WTC11 (cell line): ENCODE results near the gene MTCL1. TPM values are rescaled to one million over a fixed set of nuclear protein-coding genes. Genes with fewer than 3 reads are reported as not detected.
A peak's percentile ranks its signal among the peaks of the same experiment; 100 is the strongest.

ENCODE experiments used
- ATAC-seq: fragments of 200-7000 bp; cut with Tn5 transposase; 2 replicates; pipeline ENCODE4 v1.10.0; 2021; ENCODE audit warnings: mild to moderate bottlenecking, moderate library complexity
- CTCF ChIA-PET: fragments of 300-600 bp; sonication (Branson Sonifier 250); formaldehyde crosslinking; loops from one replicate; lab custom pipeline; 2021; ENCODE audit warnings: antibody characterized with exemption; lab: Charles Lee
- POLR2A ChIA-PET: fragments of 350-600 bp; sonication (Branson Sonifier 250); formaldehyde crosslinking; loops from one replicate; lab custom pipeline; 2021; ENCODE audit warnings: antibody characterized with exemption; lab: Charles Lee
- DNase-seq: peaks from one replicate; pipeline ENCODE4 v3.0.0; 2021; ENCODE audit warnings: low spot score
- H3K27ac Mint-ChIP-seq: 2 replicates; pipeline ENCODE4 v1.8.0; 2021; ENCODE audit warnings: mixed read lengths
- H3K27me3 Mint-ChIP-seq: 2 replicates; pipeline ENCODE4 v1.8.0; 2021; ENCODE audit warnings: low read depth, mild to moderate bottlenecking, moderate library complexity, mixed read lengths
- H3K36me3 Mint-ChIP-seq: 2 replicates; pipeline ENCODE4 v1.8.0; 2021; ENCODE audit warnings: mixed read lengths
- H3K4me1 Mint-ChIP-seq: 2 replicates; pipeline ENCODE4 v1.8.0; 2022; ENCODE audit warnings: mixed read lengths
- H3K4me3 Mint-ChIP-seq: 2 replicates; pipeline ENCODE4 v1.8.0; 2021; ENCODE audit warnings: mild to moderate bottlenecking, moderate library complexity, mixed read lengths
- H3K9me3 Mint-ChIP-seq: 2 replicates; pipeline ENCODE4 v1.8.0; 2021; ENCODE audit warnings: mixed read lengths
- ATF6 ChIP-seq: sonication (generic); formaldehyde crosslinking; IDR thresholded peaks from 2 replicates; pipeline ENCODE4 v1.8.1; 2023; ENCODE audit warnings: mild to moderate bottlenecking, missing genetic modification reagents
- E2F5 ChIP-seq: sonication (generic); formaldehyde crosslinking; IDR thresholded peaks from 2 replicates; pipeline ENCODE4 v1.8.1; 2022; ENCODE audit warnings: mild to moderate bottlenecking, moderate library complexity, missing genetic modification reagents
- GRHL2 ChIP-seq: fragments of 250-450 bp; sonication (Bioruptor Pico); IDR thresholded peaks from 2 replicates; pipeline ENCODE4 v1.8.0; 2022; ENCODE audit warnings: mild to moderate bottlenecking, moderate library complexity; ENCODE audit not compliant: insufficient replicate concordance, severe bottlenecking
- MYBL2 ChIP-seq: sonication (generic); formaldehyde crosslinking; IDR thresholded peaks from 2 replicates; pipeline ENCODE4 v1.8.1; 2023; ENCODE audit warnings: mild to moderate bottlenecking, moderate library complexity, missing genetic modification reagents
- PRDM15 ChIP-seq: sonication (generic); formaldehyde crosslinking; IDR thresholded peaks from 2 replicates; pipeline ENCODE4 v1.8.0; 2022; ENCODE audit warnings: missing genetic modification reagents
- STAT6 ChIP-seq: sonication (generic); formaldehyde crosslinking; conservative IDR thresholded peaks from 2 replicates; pipeline ENCODE4 v1.8.1; 2023; ENCODE audit warnings: mild to moderate bottlenecking, low read depth, missing genetic modification reagents, moderate library complexity
- TEAD1 ChIP-seq: sonication (generic); formaldehyde crosslinking; IDR thresholded peaks from 2 replicates; pipeline ENCODE4 v1.8.0; 2022; ENCODE audit warnings: mild to moderate bottlenecking, missing genetic modification reagents
- TEAD4 ChIP-seq: sonication (generic); formaldehyde crosslinking; IDR thresholded peaks from 2 replicates; pipeline ENCODE4 v1.8.0; 2022; ENCODE audit warnings: mild to moderate bottlenecking, missing genetic modification reagents
- ZNF281 ChIP-seq: sonication (generic); formaldehyde crosslinking; IDR thresholded peaks from 2 replicates; pipeline ENCODE4 v1.8.0; 2023; ENCODE audit warnings: mild to moderate bottlenecking, missing genetic modification reagents
- ZNF416 ChIP-seq: fragments of 250-450 bp; sonication (Bioruptor Pico); IDR thresholded peaks from 2 replicates; pipeline ENCODE4 v1.9.0; 2021; ENCODE audit warnings: mild to moderate bottlenecking, inconsistent platforms
- total RNA-seq: library from RNA; stranded (reverse); gene quantifications from 3 replicates; pipeline ENCODE4 v1.2.3, GENCODE V29; 2021
- TF ChIP-seq, protein P1 (sequence below): sonication (generic); formaldehyde crosslinking; IDR thresholded peaks from 2 replicates; pipeline ENCODE4 v1.8.1; 2023; ENCODE audit warnings: mild to moderate bottlenecking, moderate library complexity, missing genetic modification reagents
- TF ChIP-seq, protein P2 (sequence below): sonication (generic); formaldehyde crosslinking; IDR thresholded peaks from 2 replicates; pipeline ENCODE4 v1.8.1; 2022; ENCODE audit warnings: low read depth, missing genetic modification reagents, borderline replicate concordance

The MTCL1 gene
- total RNA-seq, 1 experiment from 2014 or later, result 64.3 TPM

DNA sequence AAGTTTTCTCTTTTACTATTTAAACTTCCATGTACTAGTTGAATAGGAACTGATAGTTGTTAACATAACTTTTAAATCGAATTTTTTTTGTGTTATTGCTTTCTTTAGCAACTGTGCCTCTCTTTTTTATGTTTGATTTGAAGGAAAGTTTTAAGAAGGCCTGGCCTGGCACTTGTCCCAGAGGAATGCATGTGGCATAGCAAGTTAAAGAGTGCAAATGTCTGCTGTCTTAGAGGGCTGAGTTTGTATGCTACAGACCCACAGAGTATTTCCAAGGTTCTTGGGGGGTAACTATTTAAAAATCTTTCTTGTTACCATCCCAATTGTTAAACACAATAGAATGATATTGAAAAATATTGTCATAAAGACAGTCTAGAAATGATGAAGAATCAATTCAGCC is 47.0 kb downstream of the MTCL1 start:
- TF ChIP-seq TEAD1 (no peak), STAT6 (no peak), ATF6 (CRISPR knock-in tag) (no peak), E2F5 (CRISPR knock-in tag) (no peak), GRHL2 (CRISPR knock-in tag) (no peak), MYBL2 (CRISPR knock-in tag) (no peak), PRDM15 (no peak), TEAD4 (CRISPR knock-in tag) (no peak), ZNF281 (CRISPR knock-in tag) (no peak), ZNF416 (CRISPR knock-in tag) (no peak)
- TF ChIP-seq, protein P1, sequence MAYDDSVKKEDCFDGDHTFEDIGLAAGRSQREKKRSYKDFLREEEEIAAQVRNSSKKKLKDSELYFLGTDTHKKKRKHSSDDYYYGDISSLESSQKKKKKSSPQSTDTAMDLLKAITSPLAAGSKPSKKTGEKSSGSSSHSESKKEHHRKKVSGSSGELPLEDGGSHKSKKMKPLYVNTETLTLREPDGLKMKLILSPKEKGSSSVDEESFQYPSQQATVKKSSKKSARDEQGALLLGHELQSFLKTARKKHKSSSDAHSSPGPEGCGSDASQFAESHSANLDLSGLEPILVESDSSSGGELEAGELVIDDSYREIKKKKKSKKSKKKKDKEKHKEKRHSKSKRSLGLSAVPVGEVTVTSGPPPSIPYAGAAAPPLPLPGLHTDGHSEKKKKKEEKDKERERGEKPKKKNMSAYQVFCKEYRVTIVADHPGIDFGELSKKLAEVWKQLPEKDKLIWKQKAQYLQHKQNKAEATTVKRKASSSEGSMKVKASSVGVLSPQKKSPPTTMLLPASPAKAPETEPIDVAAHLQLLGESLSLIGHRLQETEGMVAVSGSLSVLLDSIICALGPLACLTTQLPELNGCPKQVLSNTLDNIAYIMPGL (CRISPR knock-in tag), result no peak
- TF ChIP-seq, protein P2, sequence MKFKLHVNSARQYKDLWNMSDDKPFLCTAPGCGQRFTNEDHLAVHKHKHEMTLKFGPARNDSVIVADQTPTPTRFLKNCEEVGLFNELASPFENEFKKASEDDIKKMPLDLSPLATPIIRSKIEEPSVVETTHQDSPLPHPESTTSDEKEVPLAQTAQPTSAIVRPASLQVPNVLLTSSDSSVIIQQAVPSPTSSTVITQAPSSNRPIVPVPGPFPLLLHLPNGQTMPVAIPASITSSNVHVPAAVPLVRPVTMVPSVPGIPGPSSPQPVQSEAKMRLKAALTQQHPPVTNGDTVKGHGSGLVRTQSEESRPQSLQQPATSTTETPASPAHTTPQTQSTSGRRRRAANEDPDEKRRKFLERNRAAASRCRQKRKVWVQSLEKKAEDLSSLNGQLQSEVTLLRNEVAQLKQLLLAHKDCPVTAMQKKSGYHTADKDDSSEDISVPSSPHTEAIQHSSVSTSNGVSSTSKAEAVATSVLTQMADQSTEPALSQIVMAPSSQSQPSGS (CRISPR knock-in tag), result no peak
- ATAC-seq, result no peak
- peaks cover 3% of the 10 kb centered on the region; the same call in 1 of the 2 replicates for H3K4me1 Mint-ChIP-seq
- ChIA-PET CTCF (no interaction called here), POLR2A (no interaction called here)
- H3K9me3 Mint-ChIP-seq, result no peaks in the 10 kb centered on the region
- H3K4me3 Mint-ChIP-seq, result no peak overlapping the region
- H3K36me3 Mint-ChIP-seq, result peaks cover 29% of the 10 kb centered on the region
- H3K27me3 Mint-ChIP-seq, result no peaks in the 10 kb centered on the region
- H3K27ac Mint-ChIP-seq, result 0 out of 2 replicates have a peak overlapping the region, but pooled peaks have one; percentile 61
- DNase-seq, result no peak
